ENCODE data around the gene TRHDE.

GRCh38 chr12:72502546-72502945 lies 230.4 kb downstream of the TRHDE start:
- TF ChIP-seq CTCF (IDR thresholded peaks at IDR 0.05): no peak
- TF ChIP-seq ELF4 (CRISPR knock-in tag; IDR thresholded peaks at IDR 0.05; ENCODE audit: low read depth): no peak
- TF ChIP-seq MAX (CRISPR knock-in tag; IDR thresholded peaks at IDR 0.05): no peak
- no peak for TF ChIP-seq NFYB (CRISPR knock-in tag; conservative IDR thresholded peaks at IDR 0.05; ENCODE audit: low read depth)
- no peak for TF ChIP-seq FOXP1 (CRISPR knock-in tag; IDR thresholded peaks at IDR 0.05; ENCODE audit: borderline replicate concordance)
- no peak for TF ChIP-seq HMGXB4 (CRISPR knock-in tag; IDR thresholded peaks at IDR 0.05)
- no peak for TF ChIP-seq ZSCAN18 (CRISPR knock-in tag; IDR thresholded peaks at IDR 0.05)
- TF ChIP-seq E2F4 (CRISPR knock-in tag; IDR thresholded peaks at IDR 0.05; ENCODE audit: borderline replicate concordance, low read depth): no peak
- TF ChIP-seq ATF3 (CRISPR knock-in tag; conservative IDR thresholded peaks at IDR 0.05): no peak
- no peak for TF ChIP-seq NR3C1 (CRISPR knock-in tag; conservative IDR thresholded peaks at IDR 0.05; ENCODE audit: low read depth)
- TF ChIP-seq ZNF512 (CRISPR knock-in tag; IDR thresholded peaks at IDR 0.05; ENCODE audit: borderline replicate concordance): no peak
